Measurements from ENCODE around the gene LXN.

The LXN gene

GRCh38 chr3:158668506-158668905 is 3.9 kb downstream of the LXN start:
- DNase-seq: no peak

- DNase-seq: no peak
These were observed 6.0 kb downstream of the LXN start for GRCh38 chr3:158666416-158666815.

- DNase-seq: no peak
These were observed 8.6 kb downstream of the LXN start for GRCh38 chr3:158663832-158664231.

GRCh38 chr3:158663246-158663645 is 9.2 kb downstream of the LXN start:
- no peak for DNase-seq

- no peak for DNase-seq
These were observed 11.7 kb downstream of the LXN start for GRCh38 chr3:158660711-158661110.

GRCh38 chr3:158659454-158660237 is 12.8 kb downstream of the LXN start:
- no peak for DNase-seq

GRCh38 chr3:158658889-158659288 is 13.6 kb downstream of the LXN start:
- DNase-seq: no peak

GRCh38 chr3:158652463-158652862 is 20.0 kb downstream of the LXN start:
- no peak for DNase-seq

- DNase-seq: no peak
These were observed 21.3 kb downstream of the LXN start for GRCh38 chr3:158651192-158651591.

- no peak for DNase-seq
These were observed 22.7 kb downstream of the LXN start for GRCh38 chr3:158649791-158650190.

GRCh38 chr3:158644345-158644908 is 28.0 kb downstream of the LXN start, which contains the start of gene GFM1:
Gene GFM1, plus strand, starts transcription at chr3:158644527. Its CDS starts 108 bp downstream, at chr3:158644635.
- DNase-seq: peak; percentile 84

- no peak for DNase-seq
These were observed 29.8 kb downstream of the LXN start for GRCh38 chr3:158642474-158643210.

GRCh38 chr3:158642005-158642404 is 30.4 kb downstream of the LXN start:
- no peak for DNase-seq

- no peak for DNase-seq
These were observed 31.8 kb downstream of the LXN start for GRCh38 chr3:158640646-158641045.

- no peak for DNase-seq
These were observed 40.5 kb downstream of the LXN start for GRCh38 chr3:158631981-158632380.

GRCh38 chr3:158625881-158626280 is 46.6 kb downstream of the LXN start:
- DNase-seq: no peak

- no peak for DNase-seq
These were observed 54.2 kb downstream of the LXN start for GRCh38 chr3:158617982-158618875.

All from activated CD4-positive, CD25-positive, alpha-beta regulatory T cell treated with anti-CD3 and anti-CD28 coated beads, Interleukin-2, amount 50 U/mL, for 72 hours (primary cell).